Measurements from ENCODE around the gene TNFAIP3.

- TF ChIP-seq CTCF (IDR thresholded peaks at IDR 0.05) = no peak
- no peak for TF ChIP-seq EZH2 (IDR thresholded peaks at IDR 0.05; ENCODE audit: borderline replicate concordance, insufficient read depth, low read depth, low read length, poor library complexity, severe bottlenecking)
Measured at GRCh38 chr6:137914530-137915193, 47.6 kb downstream of the TNFAIP3 start.
